Thymus (tissue), 11 donors: ENCODE data around the gene RELL2. TPM values are rescaled to one million over a fixed set of nuclear protein-coding genes. Genes with fewer than 3 reads are reported as not detected.
"Not testable (repeated sequence)": the region's sequence is repeated elsewhere in the genome, so short reads cannot be mapped to it uniquely, and the experiment has no call there.

Experiments used
- DNase-seq, 9 donors: peaks; one replicate each; pipeline ENCODE4 v3.0.0-alpha.2; 2013; ENCODE audit warnings: low spot score in 9 of 9, low read depth in 6 of 9, missing footprints in 1 of 9
- H3K27ac ChIP-seq, 2 donors: one replicate each; pipeline ENCODE4 v1.5.1; 2013; ENCODE audit warnings: control low read depth in 1 of 2, low read depth in 1 of 2, low read length in 1 of 2, mild to moderate bottlenecking in 1 of 2, moderate library complexity in 1 of 2
- H3K27me3 ChIP-seq, 2 donors: one replicate each; pipeline ENCODE4 v1.5.1; 2013; ENCODE audit warnings: low read length in 1 of 2; ENCODE audit not compliant: control insufficient read depth in 2 of 2, insufficient read depth in 1 of 2
- H3K36me3 ChIP-seq, 2 donors: one replicate each; pipeline ENCODE4 v1.5.1; 2013; ENCODE audit warnings: low read length in 1 of 2, mild to moderate bottlenecking in 1 of 2, moderate library complexity in 1 of 2; ENCODE audit not compliant: control insufficient read depth in 2 of 2, insufficient read depth in 2 of 2
- H3K4me1 ChIP-seq, 2 donors: one replicate each; pipeline ENCODE4 v1.5.1; 2013; ENCODE audit warnings: low read length in 2 of 2; ENCODE audit not compliant: control insufficient read depth in 2 of 2, insufficient read depth in 2 of 2
- H3K4me3 ChIP-seq, 2 donors: one replicate each; pipeline ENCODE4 v1.5.1; 2013; ENCODE audit warnings: low read length in 2 of 2, control low read depth in 1 of 2, mild to moderate bottlenecking in 1 of 2
- H3K9me3 ChIP-seq, 2 donors: one replicate each; pipeline ENCODE4 v1.5.1; 2013; ENCODE audit warnings: low read length in 1 of 2, mild to moderate bottlenecking in 1 of 2; ENCODE audit not compliant: control insufficient read depth in 2 of 2, insufficient read depth in 1 of 2
- WGBS: extraction: QIAGEN DNeasy Blood & Tissue Kit; methylation state at CpG from one replicate; pipeline ENCODE4 v1.1.7; 2013; 5-methylcytosine and 5-hydroxymethylcytosine counted together
- polyA plus RNA-seq: library from polyadenylated mRNA; stranded (reverse); fragments of 200-250 nt; gene quantifications from one replicate; pipeline ENCODE4 v1.2.3, GENCODE V29; 2013
- total RNA-seq: library from RNA; stranded (reverse); fragments of 120-200 nt; gene quantifications from one replicate; pipeline ENCODE4 v1.2.4, GENCODE V29; 2013
- donor health status: healthy.

Gene RELL2
- total and polyA plus RNA-seq, 2 donors: 10.0 to 20.8 TPM

- H3K4me3 ChIP-seq: no peak overlapping the region
- H3K27me3 ChIP-seq: no peaks in the 10 kb centered on the region
- peak overlapping the region; percentile 77 to 95 for H3K27ac ChIP-seq
- H3K4me1 ChIP-seq: peaks cover 25 to 47% of the 10 kb centered on the region in 2 donors
- 75% methylated on average over 6 of the region's 6 CpGs for WGBS
- no peaks in the 10 kb centered on the region for H3K36me3 ChIP-seq
- DNase-seq: peak in 1 of 9 donors; percentile 65
- no peaks in the 10 kb centered on the region for H3K9me3 ChIP-seq
Measured at GRCh38 chr5:141603923-141604717, 32.7 kb upstream of the RELL2 start.

- 3% methylated on average over 6 of the region's 6 CpGs for WGBS
- H3K36me3 ChIP-seq: no peaks in the 10 kb centered on the region
Measured at GRCh38 chr5:141605523-141606277, 31.1 kb upstream of the RELL2 start.

GRCh38 chr5:141608046-141608445 is 28.8 kb upstream of the RELL2 start:
- Histone ChIP-seq H3K27me3 (no peaks in the 10 kb centered on the region), H3K9me3 (no peaks in the 10 kb centered on the region), H3K4me1 (peaks cover 16 to 41% of the 10 kb centered on the region in 2 donors), H3K27ac (peak overlapping the region; percentile 59 to 74), H3K36me3 (peaks cover 0 to 12% of the 10 kb centered on the region in 2 donors), H3K4me3 (no peak overlapping the region)
- no peak for DNase-seq
- 97% methylated on average over 2 of the region's 2 CpGs for WGBS

More at GRCh38 chr5:141605523-141606277, 31.1 kb upstream of the RELL2 start:
- peaks cover 25 to 44% of the 10 kb centered on the region in 2 donors for H3K4me1 ChIP-seq
- peak; percentile 59 to 95 (median 85) for DNase-seq
- H3K27ac ChIP-seq: peak overlapping the region; percentile 86 to 95
- peak overlapping the region in 1 of 2 donors; percentile 35 for H3K4me3 ChIP-seq
- no peaks in the 10 kb centered on the region for H3K9me3 ChIP-seq
- no peaks in the 10 kb centered on the region for H3K27me3 ChIP-seq

GRCh38 chr5:141608557-141608956 is 28.2 kb upstream of the RELL2 start:
- H3K4me1 ChIP-seq: peaks cover 15 to 38% of the 10 kb centered on the region in 2 donors
- no peak overlapping the region for H3K4me3 ChIP-seq

GRCh38 chr5:141609044-141609443 is 27.8 kb upstream of the RELL2 start:
- Histone ChIP-seq H3K27me3 (no peaks in the 10 kb centered on the region), H3K9me3 (no peaks in the 10 kb centered on the region), H3K4me1 (peaks cover 10 to 36% of the 10 kb centered on the region in 2 donors), H3K4me3 (no peak overlapping the region), H3K36me3 (peaks cover 0 to 12% of the 10 kb centered on the region in 2 donors), H3K27ac (peak overlapping the region in 1 of 2 donors; percentile 59)
- DNase-seq: no peak
- WGBS: 95% methylated on average over 3 of the region's 3 CpGs

More at GRCh38 chr5:141608557-141608956, 28.2 kb upstream of the RELL2 start:
- Histone ChIP-seq H3K9me3 (no peaks in the 10 kb centered on the region), H3K27ac (peak overlapping the region; percentile 46 to 59), H3K27me3 (no peaks in the 10 kb centered on the region), H3K36me3 (peaks cover 0 to 12% of the 10 kb centered on the region in 2 donors)
- DNase-seq: peak in 1 of 9 donors; percentile 28
- WGBS: 18% methylated on average over 1 of the region's 1 CpG

- not testable (repeated sequence) for H3K27me3 ChIP-seq, DNase-seq, H3K4me3 ChIP-seq, H3K9me3 ChIP-seq, H3K27ac ChIP-seq
- Histone ChIP-seq H3K4me1 (peaks cover 8 to 29% of the 10 kb centered on the region in 2 donors), H3K36me3 (peaks cover 0 to 12% of the 10 kb centered on the region in 2 donors)
- over 99% methylated on average over 7 of the region's 7 CpGs for WGBS
Measured at GRCh38 chr5:141609921-141610320, 26.9 kb upstream of the RELL2 start.

GRCh38 chr5:141611289-141611688 is 25.5 kb upstream of the RELL2 start:
- H3K9me3 ChIP-seq: no peaks in the 10 kb centered on the region
- H3K4me3 ChIP-seq: no peak overlapping the region
- peaks cover 5 to 12% of the 10 kb centered on the region in 2 donors for H3K36me3 ChIP-seq
- H3K27me3 ChIP-seq: no peaks in the 10 kb centered on the region
- DNase-seq: no peak
- H3K27ac ChIP-seq: peak overlapping the region in 1 of 2 donors; percentile 21
- WGBS: 91% methylated on average over 3 of the region's 3 CpGs
- peaks cover 9 to 29% of the 10 kb centered on the region in 2 donors for H3K4me1 ChIP-seq

- DNase-seq: no peak
- peaks cover 8 to 32% of the 10 kb centered on the region in 2 donors for H3K4me1 ChIP-seq
Measured at GRCh38 chr5:141613344-141613743, 23.5 kb upstream of the RELL2 start.

More at GRCh38 chr5:141613344-141613743, 23.5 kb upstream of the RELL2 start:
- Histone ChIP-seq H3K36me3 (peaks cover 6 to 12% of the 10 kb centered on the region in 2 donors), H3K27me3 (no peaks in the 10 kb centered on the region), H3K27ac (no peak overlapping the region), H3K9me3 (no peaks in the 10 kb centered on the region), H3K4me3 (no peak overlapping the region)
